Lower lobe of right lung (tissue), 2 donors: ENCODE data around the gene XRCC5. TPM values are rescaled to one million over a fixed set of nuclear protein-coding genes. Genes with fewer than 3 reads are reported as not detected.

Experiments used
- ATAC-seq, 2 donors: fragments of 200-7000 bp; cut with Tn5 transposase; one replicate each; pipeline ENCODE4 v1.9.1; 2020 to 2022; ENCODE audit warnings: mild to moderate bottlenecking in 2 of 2, moderate library complexity in 2 of 2
- DNase-seq: peaks from one replicate; pipeline ENCODE4 v3.0.0-alpha.2; 2020
- H3K27ac ChIP-seq: fragments of 200-600 bp; one replicate; pipeline ENCODE4 v1.8.0; 2022
- H3K27me3 ChIP-seq: fragments of 200-600 bp; one replicate; pipeline ENCODE4 v1.8.0; 2022; ENCODE audit warnings: low read depth
- H3K36me3 ChIP-seq: fragments of 200-600 bp; one replicate; pipeline ENCODE4 v1.8.0; 2022; ENCODE audit warnings: mild to moderate bottlenecking
- H3K4me1 ChIP-seq: fragments of 200-600 bp; one replicate; pipeline ENCODE4 v1.8.0; 2022
- H3K4me3 ChIP-seq: fragments of 200-600 bp; one replicate; pipeline ENCODE4 v1.8.0; 2022; ENCODE audit warnings: mild to moderate bottlenecking
- H3K9me3 ChIP-seq: fragments of 200-600 bp; one replicate; pipeline ENCODE4 v1.8.0; 2022
- CTCF ChIP-seq: fragments of 200-600 bp; IDR thresholded peaks from one replicate; pipeline ENCODE4 v1.8.0; 2022; ENCODE audit warnings: antibody characterized with exemption, mild to moderate bottlenecking
- intact Hi-C: fragments of 100-400 bp; cut with DNase I; formaldehyde crosslinking; loops from one replicate; pipeline ENCODE4 v1.11.0; 2022
- total RNA-seq: library from RNA; stranded (reverse); fragmentation: NEBNext Ultra II Directional; extraction: Animal tissue kit (Norgen Biotek cat#: 25700); gene quantifications from one replicate; pipeline ENCODE4 v1.2.1, GENCODE V29; 2021
- donor health status: DM: no; HTN: yes; CAD: no; lungs with severe emphysema.

Gene XRCC5
- total RNA-seq, 1 donor from 2014 or later: 155 TPM

GRCh38 chr2:216082117-216082711 lies 26.9 kb upstream of the XRCC5 start:
- peak overlapping the region; percentile 74 for H3K4me3 ChIP-seq
- H3K9me3 ChIP-seq: no peaks in the 10 kb centered on the region
- no peaks in the 10 kb centered on the region for H3K27me3 ChIP-seq
- TF ChIP-seq CTCF: no peak
- H3K4me1 ChIP-seq: peaks cover 26% of the 10 kb centered on the region
- intact Hi-C loops: no loop called here
- DNase-seq (no peak), ATAC-seq (peak; percentile 28 to 54)
- peak overlapping the region; percentile 62 for H3K27ac ChIP-seq
- H3K36me3 ChIP-seq: no peaks in the 10 kb centered on the region

GRCh38 chr2:216082805-216083204 lies 26.3 kb upstream of the XRCC5 start:
- ATAC-seq (peak in 1 of 2 donors; percentile 40), DNase-seq (peak; percentile 73)
- H3K27me3 ChIP-seq: no peaks in the 10 kb centered on the region
- no peak for TF ChIP-seq CTCF
- peaks cover 26% of the 10 kb centered on the region for H3K4me1 ChIP-seq
- intact Hi-C loops: no loop called here
- peak overlapping the region; percentile 74 for H3K4me3 ChIP-seq
- H3K27ac ChIP-seq: no peak overlapping the region
- H3K9me3 ChIP-seq: no peaks in the 10 kb centered on the region
- H3K36me3 ChIP-seq: no peaks in the 10 kb centered on the region

GRCh38 chr2:216083464-216084281 lies 25.5 kb upstream of the XRCC5 start:
- no peak overlapping the region for H3K4me3 ChIP-seq

GRCh38 chr2:216084547-216084946 lies 24.6 kb upstream of the XRCC5 start:
- TF ChIP-seq CTCF: no peak
- Histone ChIP-seq H3K4me3 (no peak overlapping the region), H3K36me3 (no peaks in the 10 kb centered on the region), H3K4me1 (peaks cover 19% of the 10 kb centered on the region), H3K9me3 (no peaks in the 10 kb centered on the region), H3K27ac (no peak overlapping the region), H3K27me3 (no peaks in the 10 kb centered on the region)
- intact Hi-C loops: no loop called here
- no peak for ATAC-seq
- DNase-seq: no peak

More at GRCh38 chr2:216083464-216084281, 25.5 kb upstream of the XRCC5 start:
- Histone ChIP-seq H3K4me1 (peaks cover 20% of the 10 kb centered on the region), H3K9me3 (no peaks in the 10 kb centered on the region), H3K36me3 (no peaks in the 10 kb centered on the region), H3K27me3 (no peaks in the 10 kb centered on the region), H3K27ac (no peak overlapping the region)
- no peak for DNase-seq
- no peak for TF ChIP-seq CTCF
- intact Hi-C loops: no loop called here
- ATAC-seq: no peak

- intact Hi-C loops: no loop called here
- ATAC-seq (no peak), DNase-seq (no peak)
Observed at GRCh38 chr2:216086207-216086893, 22.8 kb upstream of the XRCC5 start.

More at GRCh38 chr2:216086207-216086893, 22.8 kb upstream of the XRCC5 start:
- no peak for TF ChIP-seq CTCF
- Histone ChIP-seq H3K27me3 (no peaks in the 10 kb centered on the region), H3K9me3 (no peaks in the 10 kb centered on the region), H3K4me3 (no peak overlapping the region), H3K27ac (no peak overlapping the region), H3K4me1 (peaks cover 7% of the 10 kb centered on the region), H3K36me3 (no peaks in the 10 kb centered on the region)
